NB4 (cell line): ENCODE results near the gene GALNT14.
"Not testable (repeated sequence)": the region's sequence is repeated elsewhere in the genome, so short reads cannot be mapped to it uniquely, and the experiment has no call there.

ENCODE experiments used
- DNase-seq: peaks from one replicate; pipeline ENCODE4 v3.0.0; 2010; ENCODE audit warnings: low read depth
- H3K4me3 ChIP-seq: one replicate; pipeline ENCODE4 v1.5.1; 2011; ENCODE audit warnings: mild to moderate bottlenecking, low read depth, low read length, moderate library complexity
- MYC ChIP-seq: IDR thresholded peaks from 2 replicates; pipeline ENCODE4 v1.6.1; 2011; ENCODE audit warnings: low read depth, low read length
- POLR2A ChIP-seq: IDR thresholded peaks from 2 replicates; pipeline ENCODE4 v1.6.1; 2011; ENCODE audit warnings: mild to moderate bottlenecking; ENCODE audit not compliant: insufficient read length; ENCODE audit errors: extremely low read depth
- TF ChIP-seq, protein P1 (sequence below): IDR thresholded peaks from 2 replicates; pipeline ENCODE4 v1.6.1; 2011; ENCODE audit warnings: low read depth, low read length
- TF ChIP-seq, protein P2 (sequence below): IDR thresholded peaks from one replicate; pipeline ENCODE4 v1.5.1; 2012; ENCODE audit warnings: low read depth, low read length

The GALNT14 gene, protein sequence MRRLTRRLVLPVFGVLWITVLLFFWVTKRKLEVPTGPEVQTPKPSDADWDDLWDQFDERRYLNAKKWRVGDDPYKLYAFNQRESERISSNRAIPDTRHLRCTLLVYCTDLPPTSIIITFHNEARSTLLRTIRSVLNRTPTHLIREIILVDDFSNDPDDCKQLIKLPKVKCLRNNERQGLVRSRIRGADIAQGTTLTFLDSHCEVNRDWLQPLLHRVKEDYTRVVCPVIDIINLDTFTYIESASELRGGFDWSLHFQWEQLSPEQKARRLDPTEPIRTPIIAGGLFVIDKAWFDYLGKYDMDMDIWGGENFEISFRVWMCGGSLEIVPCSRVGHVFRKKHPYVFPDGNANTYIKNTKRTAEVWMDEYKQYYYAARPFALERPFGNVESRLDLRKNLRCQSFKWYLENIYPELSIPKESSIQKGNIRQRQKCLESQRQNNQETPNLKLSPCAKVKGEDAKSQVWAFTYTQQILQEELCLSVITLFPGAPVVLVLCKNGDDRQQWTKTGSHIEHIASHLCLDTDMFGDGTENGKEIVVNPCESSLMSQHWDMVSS

DNA sequence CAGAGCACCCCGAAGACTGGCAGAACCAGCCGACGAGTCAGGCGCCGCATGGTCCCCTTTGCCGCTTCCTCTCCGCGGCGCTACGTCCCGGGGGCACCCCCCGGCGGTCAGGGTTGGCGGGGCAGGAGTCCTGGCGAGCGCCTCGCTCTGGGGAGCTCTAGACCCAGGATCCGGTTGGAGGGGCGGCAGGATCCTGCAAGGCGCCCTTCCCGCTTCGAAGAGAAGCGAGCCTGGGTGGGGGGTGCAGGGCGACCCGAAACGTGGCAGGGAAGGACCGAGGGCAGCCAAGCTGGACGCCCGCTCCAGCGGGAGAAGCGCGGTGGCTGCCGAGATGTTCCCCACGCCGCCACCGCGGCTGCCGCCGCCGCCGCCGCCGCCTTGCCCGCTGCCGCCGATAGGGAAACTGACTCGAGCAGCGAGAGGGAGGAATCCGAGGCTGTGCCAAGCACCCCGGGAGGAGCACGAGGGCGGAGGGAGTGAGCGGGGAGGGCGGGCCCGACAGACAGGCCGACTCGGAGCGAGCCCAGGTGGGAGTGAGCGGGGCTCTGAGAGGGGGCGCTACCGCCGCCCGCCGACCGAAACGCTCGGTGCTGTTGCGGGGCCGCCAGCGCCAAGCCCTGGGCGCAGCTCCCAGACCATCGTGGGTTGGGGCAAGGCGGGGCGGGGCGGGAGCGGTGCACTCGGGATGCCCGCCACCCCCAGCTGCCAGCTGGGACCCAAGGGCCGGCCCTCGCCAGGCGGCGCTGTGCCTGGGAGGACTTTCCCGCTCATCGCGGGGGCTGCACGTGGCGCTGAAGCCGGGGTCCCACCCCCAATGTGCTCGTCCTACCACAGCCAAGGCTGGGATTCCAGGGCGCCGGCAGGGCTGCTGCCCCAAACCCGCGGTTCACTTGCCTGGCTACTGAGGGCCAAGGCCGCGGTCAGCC, at the start of gene GALNT14:
GALNT14 (minus strand) TSS at position 404 of the 926 bp plus-strand sequence; CDS start at position 50, 354 bp downstream.
- H3K4me3 ChIP-seq, result no peak within 1 kb of the TSS
- no peak for DNase-seq
- TF ChIP-seq, protein P1, sequence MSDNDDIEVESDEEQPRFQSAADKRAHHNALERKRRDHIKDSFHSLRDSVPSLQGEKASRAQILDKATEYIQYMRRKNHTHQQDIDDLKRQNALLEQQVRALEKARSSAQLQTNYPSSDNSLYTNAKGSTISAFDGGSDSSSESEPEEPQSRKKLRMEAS, result no peak
- TF ChIP-seq MYC (no peak), POLR2A (no peak)
- TF ChIP-seq, protein P2, sequence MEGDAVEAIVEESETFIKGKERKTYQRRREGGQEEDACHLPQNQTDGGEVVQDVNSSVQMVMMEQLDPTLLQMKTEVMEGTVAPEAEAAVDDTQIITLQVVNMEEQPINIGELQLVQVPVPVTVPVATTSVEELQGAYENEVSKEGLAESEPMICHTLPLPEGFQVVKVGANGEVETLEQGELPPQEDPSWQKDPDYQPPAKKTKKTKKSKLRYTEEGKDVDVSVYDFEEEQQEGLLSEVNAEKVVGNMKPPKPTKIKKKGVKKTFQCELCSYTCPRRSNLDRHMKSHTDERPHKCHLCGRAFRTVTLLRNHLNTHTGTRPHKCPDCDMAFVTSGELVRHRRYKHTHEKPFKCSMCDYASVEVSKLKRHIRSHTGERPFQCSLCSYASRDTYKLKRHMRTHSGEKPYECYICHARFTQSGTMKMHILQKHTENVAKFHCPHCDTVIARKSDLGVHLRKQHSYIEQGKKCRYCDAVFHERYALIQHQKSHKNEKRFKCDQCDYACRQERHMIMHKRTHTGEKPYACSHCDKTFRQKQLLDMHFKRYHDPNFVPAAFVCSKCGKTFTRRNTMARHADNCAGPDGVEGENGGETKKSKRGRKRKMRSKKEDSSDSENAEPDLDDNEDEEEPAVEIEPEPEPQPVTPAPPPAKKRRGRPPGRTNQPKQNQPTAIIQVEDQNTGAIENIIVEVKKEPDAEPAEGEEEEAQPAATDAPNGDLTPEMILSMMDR, result no peak

DNA sequence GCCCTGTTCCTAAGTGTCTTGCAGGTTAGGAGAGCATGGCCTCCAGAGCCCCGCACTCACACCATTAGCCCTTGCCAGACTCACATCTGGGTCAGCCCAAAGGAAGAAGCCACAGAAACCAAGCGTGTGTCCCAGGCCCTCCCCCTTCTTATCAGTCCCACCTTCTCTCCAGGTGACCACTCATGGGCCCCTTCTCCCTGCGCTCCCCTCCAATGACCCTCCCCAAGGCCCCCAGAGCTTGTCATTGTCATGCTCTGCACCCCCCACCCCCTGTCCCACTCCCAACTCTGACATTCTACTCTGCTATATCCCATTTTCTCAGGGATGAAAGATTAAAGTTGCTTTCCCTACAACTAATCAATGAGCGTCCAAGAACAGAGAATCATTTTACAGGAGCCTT, 48.9 kb upstream of the GALNT14 start:
- H3K4me3 ChIP-seq, result no peak overlapping the region
- TF ChIP-seq MYC, result no peak
- TF ChIP-seq, protein P1, result no peak
- TF ChIP-seq, protein P2, result no peak
- TF ChIP-seq POLR2A, result no peak
- DNase-seq, result no peak

DNA sequence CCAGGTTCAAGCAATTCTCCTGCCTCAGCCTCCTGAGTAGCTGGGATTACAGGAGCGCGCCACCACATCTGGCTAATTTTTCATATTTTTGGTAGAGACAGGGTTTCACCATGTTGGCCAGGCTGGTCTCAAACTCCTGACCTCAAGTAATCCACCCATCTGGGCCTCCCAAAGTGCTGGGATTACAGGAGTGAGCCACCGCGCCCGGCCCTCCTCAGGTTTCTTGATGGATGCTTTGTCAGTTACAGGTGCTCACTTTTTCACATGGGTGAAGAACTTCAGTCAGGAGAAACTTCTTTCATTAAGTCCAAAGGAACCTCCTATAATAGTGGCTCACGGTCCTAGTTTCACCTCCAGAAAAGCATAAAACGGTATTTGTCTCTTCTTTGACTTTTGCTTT, 45.7 kb upstream of the GALNT14 start:
- H3K4me3 ChIP-seq, DNase-seq: not testable (repeated sequence)

DNA sequence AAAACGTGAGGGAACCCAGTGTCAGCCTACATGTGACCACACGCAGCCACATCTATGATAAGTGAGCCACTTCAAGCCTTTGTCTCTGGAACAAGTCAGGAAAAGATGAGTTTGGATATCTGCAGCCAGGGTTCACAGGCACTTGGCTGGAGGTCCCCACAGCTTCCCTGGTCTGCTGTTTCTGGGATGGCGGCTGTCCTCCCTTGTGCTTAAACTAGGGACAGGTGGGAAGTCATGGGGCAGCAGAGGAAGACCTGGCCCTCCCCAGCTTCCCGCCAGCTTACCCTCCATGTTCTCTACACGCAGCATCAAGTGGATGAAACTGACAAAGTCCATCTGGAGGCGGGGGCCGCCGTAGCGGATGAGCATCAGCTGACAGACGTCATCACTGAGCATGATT, 38.5 kb upstream of the GALNT14 start:
- TF ChIP-seq, protein P2, result no peak
- TF ChIP-seq, protein P1, result no peak
- DNase-seq, result no peak
- no peak overlapping the region for H3K4me3 ChIP-seq

DNA sequence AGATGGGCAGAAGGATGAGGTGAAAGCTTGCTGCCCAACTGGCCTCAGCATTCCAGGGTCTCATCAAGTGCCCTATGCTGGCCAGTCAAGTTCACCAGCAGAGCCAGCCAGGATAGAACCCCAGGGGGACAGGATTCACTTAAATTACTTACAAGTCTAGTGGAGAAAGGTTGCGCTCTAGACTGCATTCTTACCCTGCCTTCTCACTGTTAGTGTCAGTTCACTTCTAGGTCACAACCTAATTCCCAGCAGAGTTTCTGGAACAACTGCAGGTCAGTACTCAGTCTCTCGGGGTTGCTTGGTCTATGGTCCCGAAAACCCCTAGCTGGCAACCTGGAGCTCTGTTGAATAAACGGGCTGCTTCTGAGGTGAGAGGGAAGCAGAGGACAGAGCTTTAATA, 32.9 kb upstream of the GALNT14 start:
- H3K4me3 ChIP-seq, result no peak overlapping the region
- TF ChIP-seq MYC (no peak), POLR2A (no peak)
- TF ChIP-seq, protein P2, result no peak
- TF ChIP-seq, protein P1, result no peak
- no peak for DNase-seq

DNA sequence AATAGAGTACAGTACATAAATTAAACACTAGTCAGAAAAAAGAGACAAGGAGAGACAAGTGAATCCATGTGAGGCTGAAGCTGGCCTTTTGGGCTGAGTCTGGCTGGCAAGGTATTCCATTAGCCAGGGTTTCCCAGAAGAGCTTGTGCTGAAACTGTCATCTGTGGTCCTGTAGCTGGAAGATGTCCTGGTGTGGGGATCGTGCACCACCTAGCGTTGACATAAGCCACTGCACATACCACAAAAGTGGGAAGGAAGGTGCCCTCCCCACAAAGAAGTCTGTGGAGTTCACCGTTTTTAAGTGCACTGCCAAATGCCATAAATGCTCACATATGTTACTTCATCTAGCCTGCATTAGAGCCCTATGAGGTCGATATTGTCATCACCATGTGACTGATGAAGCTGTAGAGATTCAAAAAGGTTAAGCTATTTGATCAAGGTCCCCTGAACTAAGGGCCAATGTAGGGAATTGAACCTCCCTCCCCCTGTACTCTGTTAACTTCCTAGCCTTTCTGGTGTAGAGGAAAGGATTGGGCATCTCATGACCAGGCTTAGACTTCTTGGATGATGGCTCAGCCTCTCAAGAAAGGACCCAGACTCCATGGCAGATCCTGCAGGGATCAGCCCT, 31.9 kb upstream of the GALNT14 start:
- TF ChIP-seq, protein P1, result no peak
- TF ChIP-seq, protein P2, result peak; percentile 94
- peak; percentile 77 for DNase-seq
- H3K4me3 ChIP-seq, result no peak overlapping the region
